H9 (cell line): Measurements from ENCODE around the gene S100A16. TPM values are rescaled to one million over a fixed set of nuclear protein-coding genes. Genes with fewer than 3 reads are reported as not detected.

Experiments
- DNase-seq: peaks from one replicate; pipeline ENCODE4 v3.0.0-alpha.2; 2017
- H2AFZ ChIP-seq: one replicate; pipeline ENCODE4 v1.6.1; 2013; ENCODE audit warnings: mild to moderate bottlenecking, low read length, control low read depth, moderate library complexity
- H2AK5ac ChIP-seq: 2 replicates; pipeline ENCODE4 v1.6.1; 2013; ENCODE audit warnings: low read length, control low read depth, mixed read lengths; ENCODE audit not compliant: insufficient read length
- H2BK120ac ChIP-seq: one replicate; pipeline ENCODE4 v1.6.1; 2013; ENCODE audit warnings: low read depth, mild to moderate bottlenecking, low read length, control low read depth, inconsistent platforms; ENCODE audit not compliant: poor library complexity, severe bottlenecking
- H2BK12ac ChIP-seq: 2 replicates; pipeline ENCODE4 v1.6.1; 2013; ENCODE audit warnings: low read length, control low read depth, mixed read lengths, low read depth; ENCODE audit not compliant: insufficient read length
- H2BK15ac ChIP-seq: 2 replicates; pipeline ENCODE4 v1.6.1; 2013; ENCODE audit warnings: low read depth, low read length, control low read depth
- H2BK20ac ChIP-seq: one replicate; pipeline ENCODE4 v1.6.1; 2013; ENCODE audit warnings: low read depth, mild to moderate bottlenecking, low read length, control low read depth, inconsistent platforms; ENCODE audit not compliant: poor library complexity, severe bottlenecking
- H2BK5ac ChIP-seq: 2 replicates; pipeline ENCODE4 v1.6.1; 2013; ENCODE audit warnings: low read length, control low read depth, mixed read lengths; ENCODE audit not compliant: insufficient read length
- H3K14ac ChIP-seq: 2 replicates; pipeline ENCODE4 v1.6.1; 2013; ENCODE audit warnings: low read length, control low read depth; ENCODE audit not compliant: insufficient read depth
- H3K18ac ChIP-seq: 2 replicates; pipeline ENCODE4 v1.6.1; 2013; ENCODE audit warnings: low read depth, mild to moderate bottlenecking, mixed read lengths, low read length, control low read depth; ENCODE audit not compliant: insufficient read length
- H3K23ac ChIP-seq: 2 replicates; pipeline ENCODE4 v1.6.1; 2013; ENCODE audit warnings: low read length, control low read depth, mixed read lengths, low read depth; ENCODE audit not compliant: insufficient read length
- H3K23me2 ChIP-seq: 2 replicates; pipeline ENCODE4 v1.6.1; 2013; ENCODE audit warnings: low read depth, mild to moderate bottlenecking, mixed read lengths, low read length, control low read depth; ENCODE audit not compliant: insufficient read length, poor library complexity, severe bottlenecking
- H3K27ac ChIP-seq: 2 replicates; pipeline ENCODE4 v1.5.1; 2013; ENCODE audit warnings: low read length, control low read depth, mixed read lengths, low read depth; ENCODE audit not compliant: insufficient read length
- H3K27me3 ChIP-seq: 2 replicates; pipeline ENCODE4 v1.6.1; 2013; ENCODE audit warnings: low read length, control low read depth, inconsistent platforms; ENCODE audit not compliant: insufficient read depth
- H3K4ac ChIP-seq: 2 replicates; pipeline ENCODE4 v1.6.1; 2013; ENCODE audit warnings: low read depth, mild to moderate bottlenecking, control low read depth, inconsistent platforms, low read length, moderate library complexity
- H3K4me1 ChIP-seq: 2 replicates; pipeline ENCODE4 v1.6.1; 2013; ENCODE audit warnings: low read length, control low read depth, inconsistent platforms; ENCODE audit not compliant: insufficient read depth
- H3K4me2 ChIP-seq: 2 replicates; pipeline ENCODE4 v1.6.1; 2013; ENCODE audit warnings: low read length, control low read depth, mixed read lengths; ENCODE audit not compliant: insufficient read length, insufficient read depth
- H3K56ac ChIP-seq: 2 replicates; pipeline ENCODE4 v1.6.1; 2013; ENCODE audit warnings: low read depth, mild to moderate bottlenecking, mixed read lengths, low read length, control low read depth; ENCODE audit not compliant: insufficient read length
- H3K79me1 ChIP-seq: 2 replicates; pipeline ENCODE4 v1.6.1; 2013; ENCODE audit warnings: low read depth, mild to moderate bottlenecking, moderate library complexity, low read length, control low read depth, inconsistent platforms; ENCODE audit not compliant: insufficient read depth, poor library complexity, severe bottlenecking
- H3K79me2 ChIP-seq: 2 replicates; pipeline ENCODE4 v1.6.1; 2013; ENCODE audit warnings: low read length, control low read depth, inconsistent platforms; ENCODE audit not compliant: insufficient read depth
- H3K9ac ChIP-seq: 2 replicates; pipeline ENCODE4 v1.6.1; 2013; ENCODE audit warnings: low read length, control low read depth, mixed read lengths; ENCODE audit not compliant: insufficient read length; ENCODE audit errors: extremely low read depth
- H3K9me3 ChIP-seq: one replicate; pipeline ENCODE4 v1.6.1; 2013; ENCODE audit warnings: low read depth, low read length, inconsistent platforms; ENCODE audit not compliant: control insufficient read depth
- H3T11ph ChIP-seq: one replicate; pipeline ENCODE4 v1.6.1; 2013; ENCODE audit warnings: mild to moderate bottlenecking, low read length, control low read depth, inconsistent platforms
- H4K20me1 ChIP-seq: one replicate; pipeline ENCODE4 v1.6.1; 2013; ENCODE audit not compliant: control insufficient read depth, insufficient read length, insufficient read depth
- H4K5ac ChIP-seq: 2 replicates; pipeline ENCODE4 v1.6.1; 2013; ENCODE audit warnings: low read depth, mild to moderate bottlenecking, mixed read lengths, low read length, control low read depth; ENCODE audit not compliant: insufficient read length
- H4K8ac ChIP-seq: replicated peaks from 2 replicates; pipeline ENCODE4 v1.6.1; 2013; ENCODE audit warnings: low read length, control low read depth, mixed read lengths, low read depth; ENCODE audit not compliant: insufficient read length
- H4K91ac ChIP-seq: 2 replicates; pipeline ENCODE4 v1.6.1; 2013; ENCODE audit warnings: low read depth, mild to moderate bottlenecking, moderate library complexity, mixed read lengths, low read length, control low read depth; ENCODE audit not compliant: insufficient read length
- H3K27ac Mint-ChIP-seq, 3 experiments: 2 replicates in 2 of 3; 3 replicates in 1 of 3; pipeline ENCODE4 v1.8.0; 2020 to 2021; ENCODE audit warnings: mixed read lengths in 3 of 3, mild to moderate bottlenecking in 1 of 3, moderate library complexity in 1 of 3
- H3K27me3 Mint-ChIP-seq: 2 replicates; pipeline ENCODE4 v1.8.0; 2021; ENCODE audit warnings: low read depth, mild to moderate bottlenecking, moderate library complexity, mixed read lengths
- H3K36me3 Mint-ChIP-seq, 3 experiments: 2 replicates in 2 of 3; 3 replicates in 1 of 3; pipeline ENCODE4 v1.8.0; 2020 to 2021; ENCODE audit warnings: low read depth in 3 of 3, mixed read lengths in 3 of 3; ENCODE audit not compliant: insufficient read depth in 1 of 3
- H3K4me1 Mint-ChIP-seq, 2 experiments: 2 replicates each; pipeline ENCODE4 v1.8.0; 2020; ENCODE audit warnings: mixed read lengths in 2 of 2
- H3K4me3 Mint-ChIP-seq, 2 experiments: 2 replicates in 1 of 2; 3 replicates in 1 of 2; pipeline ENCODE4 v1.8.0; 2020 to 2021; ENCODE audit warnings: mild to moderate bottlenecking in 2 of 2, mixed read lengths in 2 of 2, moderate library complexity in 1 of 2
- H3K9me3 Mint-ChIP-seq, 2 experiments: 2 replicates in 1 of 2; 3 replicates in 1 of 2; pipeline ENCODE4 v1.8.0; 2020; ENCODE audit warnings: mild to moderate bottlenecking in 2 of 2, mixed read lengths in 2 of 2, moderate library complexity in 1 of 2
- WGBS: extraction: QIAGEN DNeasy Blood & Tissue Kit; methylation state at CpG from one replicate; pipeline ENCODE4 v1.1.7; 2013; ENCODE audit warnings: missing lambda C conversion rate, low lambda C conversion rate, mixed read lengths; ENCODE audit not compliant: insufficient read length; ENCODE audit errors: extremely low coverage; 5-methylcytosine and 5-hydroxymethylcytosine counted together
- total RNA-seq: library from RNA; stranded (reverse); gene quantifications from 2 replicates; pipeline ENCODE4 v1.2.1, GENCODE V29; 2021
- TF ChIP-seq, protein P1 (sequence below): fragments of 200-600 bp; sonication (generic); conservative IDR thresholded peaks from 3 replicates; pipeline ENCODE4 v1.8.0; 2021; ENCODE audit warnings: antibody characterized with exemption, mild to moderate bottlenecking

The S100A16 gene
- total RNA-seq, 1 experiment from 2014 or later, result 8.0 TPM

- Histone ChIP-seq H3K4me2 (no peak overlapping the region), H2AK5ac (no peak overlapping the region), H3K4me1 (peaks cover 6% of the 10 kb centered on the region; the same call in 1 of the 2 replicates), H3K27ac (no peak overlapping the region), H3K79me1 (no peaks in the 10 kb centered on the region), H2AFZ (no peak overlapping the region), H3K56ac (no peak overlapping the region), H2BK15ac (no peak overlapping the region), H2BK12ac (no peak overlapping the region), H3K27me3 (no peaks in the 10 kb centered on the region), H3K4ac (no peak overlapping the region), H3K79me2 (no peaks in the 10 kb centered on the region), H4K91ac (no peak overlapping the region), H4K20me1 (peaks cover 3% of the 10 kb centered on the region), H3K23ac (no peak overlapping the region), H3K18ac (no peak overlapping the region), H3K14ac (no peak overlapping the region), H3K9me3 (no peaks in the 10 kb centered on the region), H3K23me2 (no peaks in the 10 kb centered on the region), H2BK20ac (no peak overlapping the region), H3K9ac (no peak overlapping the region), H4K8ac (no peak overlapping the region), H3T11ph (no peak overlapping the region), H4K5ac (no peak overlapping the region), H2BK120ac (no peak overlapping the region), H2BK5ac (no peak overlapping the region)
- Mint-ChIP-seq H3K4me3 (no peak overlapping the region), H3K4me1 (peaks cover 28 to 30% of the 10 kb centered on the region in 2 experiments), H3K27ac (no peak overlapping the region), H3K9me3 (peaks cover 12 to 15% of the 10 kb centered on the region in 2 experiments; a peak in 4 of 5 replicates), H3K36me3 (peaks cover 0 to 6% (median 0%) of the 10 kb centered on the region in 3 experiments; a peak in 2 of 7 replicates), H3K27me3 (peaks cover 15% of the 10 kb centered on the region)
- WGBS, result no CpG with 5 or more reads among the region's 5 CpGs
- DNase-seq, result no peak
- TF ChIP-seq, protein P1, sequence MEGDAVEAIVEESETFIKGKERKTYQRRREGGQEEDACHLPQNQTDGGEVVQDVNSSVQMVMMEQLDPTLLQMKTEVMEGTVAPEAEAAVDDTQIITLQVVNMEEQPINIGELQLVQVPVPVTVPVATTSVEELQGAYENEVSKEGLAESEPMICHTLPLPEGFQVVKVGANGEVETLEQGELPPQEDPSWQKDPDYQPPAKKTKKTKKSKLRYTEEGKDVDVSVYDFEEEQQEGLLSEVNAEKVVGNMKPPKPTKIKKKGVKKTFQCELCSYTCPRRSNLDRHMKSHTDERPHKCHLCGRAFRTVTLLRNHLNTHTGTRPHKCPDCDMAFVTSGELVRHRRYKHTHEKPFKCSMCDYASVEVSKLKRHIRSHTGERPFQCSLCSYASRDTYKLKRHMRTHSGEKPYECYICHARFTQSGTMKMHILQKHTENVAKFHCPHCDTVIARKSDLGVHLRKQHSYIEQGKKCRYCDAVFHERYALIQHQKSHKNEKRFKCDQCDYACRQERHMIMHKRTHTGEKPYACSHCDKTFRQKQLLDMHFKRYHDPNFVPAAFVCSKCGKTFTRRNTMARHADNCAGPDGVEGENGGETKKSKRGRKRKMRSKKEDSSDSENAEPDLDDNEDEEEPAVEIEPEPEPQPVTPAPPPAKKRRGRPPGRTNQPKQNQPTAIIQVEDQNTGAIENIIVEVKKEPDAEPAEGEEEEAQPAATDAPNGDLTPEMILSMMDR, result no peak
These were observed 42.1 kb downstream of the S100A16 start for GRCh38 chr1:153570874-153571273.
